C4-2B (cell line): ENCODE data around the gene SLC6A17.

Experiments
- H3K27ac ChIP-seq: fragments of 450-650 bp; 2 replicates; pipeline ENCODE4 v1.5.1; 2017
- ZFX ChIP-seq: fragments of 450-650 bp; IDR thresholded peaks from 2 replicates; pipeline ENCODE4 v1.6.1; 2017
- TF ChIP-seq, protein P1 (sequence below): fragments of 450-650 bp; conservative IDR thresholded peaks from 2 replicates; pipeline ENCODE4 v1.5.1; 2017; ENCODE audit warnings: mild to moderate bottlenecking

The SLC6A17 gene

DNA sequence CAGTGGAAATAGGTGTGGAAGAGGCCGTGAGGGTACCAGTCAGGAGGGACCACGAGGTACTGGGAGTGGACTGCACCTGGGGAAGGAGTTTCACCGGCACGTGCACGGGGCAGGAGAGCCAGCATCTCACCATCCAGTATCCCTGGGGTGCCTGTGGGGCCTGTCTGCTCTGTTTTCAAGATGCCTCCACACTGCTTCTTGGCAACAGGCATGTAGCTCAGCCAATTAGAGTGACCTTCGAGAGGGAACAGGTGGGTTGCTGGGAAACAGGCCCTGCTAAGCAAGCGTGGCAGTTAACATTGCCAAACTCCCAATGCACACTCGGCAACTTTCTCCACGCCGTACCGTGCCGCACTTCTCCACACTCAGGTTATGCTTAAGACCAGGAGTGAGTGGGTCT, 77.5 kb downstream of the SLC6A17 start:
- no peak overlapping the region for H3K27ac ChIP-seq
- TF ChIP-seq, protein P1, sequence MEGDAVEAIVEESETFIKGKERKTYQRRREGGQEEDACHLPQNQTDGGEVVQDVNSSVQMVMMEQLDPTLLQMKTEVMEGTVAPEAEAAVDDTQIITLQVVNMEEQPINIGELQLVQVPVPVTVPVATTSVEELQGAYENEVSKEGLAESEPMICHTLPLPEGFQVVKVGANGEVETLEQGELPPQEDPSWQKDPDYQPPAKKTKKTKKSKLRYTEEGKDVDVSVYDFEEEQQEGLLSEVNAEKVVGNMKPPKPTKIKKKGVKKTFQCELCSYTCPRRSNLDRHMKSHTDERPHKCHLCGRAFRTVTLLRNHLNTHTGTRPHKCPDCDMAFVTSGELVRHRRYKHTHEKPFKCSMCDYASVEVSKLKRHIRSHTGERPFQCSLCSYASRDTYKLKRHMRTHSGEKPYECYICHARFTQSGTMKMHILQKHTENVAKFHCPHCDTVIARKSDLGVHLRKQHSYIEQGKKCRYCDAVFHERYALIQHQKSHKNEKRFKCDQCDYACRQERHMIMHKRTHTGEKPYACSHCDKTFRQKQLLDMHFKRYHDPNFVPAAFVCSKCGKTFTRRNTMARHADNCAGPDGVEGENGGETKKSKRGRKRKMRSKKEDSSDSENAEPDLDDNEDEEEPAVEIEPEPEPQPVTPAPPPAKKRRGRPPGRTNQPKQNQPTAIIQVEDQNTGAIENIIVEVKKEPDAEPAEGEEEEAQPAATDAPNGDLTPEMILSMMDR: no peak
- no peak for TF ChIP-seq ZFX

DNA sequence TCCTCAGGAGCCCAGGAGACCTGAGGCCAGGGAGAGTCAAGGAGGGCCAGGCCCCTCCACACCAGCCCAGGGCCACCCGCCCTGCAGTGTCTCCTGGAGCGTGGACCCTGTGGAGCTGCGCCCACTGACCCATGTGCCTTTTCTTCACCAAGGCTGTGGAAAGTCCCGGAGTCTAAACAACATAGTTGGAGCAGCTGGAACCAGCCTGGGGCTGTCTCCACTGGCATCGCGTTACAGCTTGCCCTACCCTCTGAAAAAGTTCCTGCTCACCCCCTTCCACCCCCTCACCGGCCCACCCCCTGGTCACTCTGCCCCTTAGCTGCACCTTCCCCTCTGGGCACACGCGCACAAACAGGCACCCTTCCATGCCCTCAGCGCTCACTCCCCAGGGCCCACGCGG, 78.1 kb downstream of the SLC6A17 start:
- no peak overlapping the region for H3K27ac ChIP-seq
- no peak for TF ChIP-seq ZFX
- TF ChIP-seq, protein P1: no peak

DNA sequence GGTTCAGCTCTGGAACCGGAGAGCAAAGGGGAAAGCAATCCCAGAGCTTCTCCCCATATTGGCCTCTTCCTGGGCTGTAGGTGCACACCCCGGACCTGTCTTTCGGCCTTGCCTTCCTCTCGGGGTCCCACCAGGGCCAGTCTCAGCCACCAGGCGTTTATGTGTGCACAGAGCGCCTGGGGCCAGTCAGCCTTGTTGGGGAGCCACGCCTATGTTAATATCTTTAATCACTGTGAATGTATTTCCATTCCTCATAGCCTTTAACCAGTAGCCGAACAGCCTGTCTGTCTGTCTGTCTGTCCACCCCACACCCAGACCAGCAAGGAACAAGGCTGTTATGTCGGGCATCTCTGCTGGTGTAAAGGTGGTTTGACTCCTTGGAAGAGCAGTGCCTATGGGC, 78.6 kb downstream of the SLC6A17 start:
- no peak overlapping the region for H3K27ac ChIP-seq
- TF ChIP-seq, protein P1: no peak
- TF ChIP-seq ZFX: no peak

DNA sequence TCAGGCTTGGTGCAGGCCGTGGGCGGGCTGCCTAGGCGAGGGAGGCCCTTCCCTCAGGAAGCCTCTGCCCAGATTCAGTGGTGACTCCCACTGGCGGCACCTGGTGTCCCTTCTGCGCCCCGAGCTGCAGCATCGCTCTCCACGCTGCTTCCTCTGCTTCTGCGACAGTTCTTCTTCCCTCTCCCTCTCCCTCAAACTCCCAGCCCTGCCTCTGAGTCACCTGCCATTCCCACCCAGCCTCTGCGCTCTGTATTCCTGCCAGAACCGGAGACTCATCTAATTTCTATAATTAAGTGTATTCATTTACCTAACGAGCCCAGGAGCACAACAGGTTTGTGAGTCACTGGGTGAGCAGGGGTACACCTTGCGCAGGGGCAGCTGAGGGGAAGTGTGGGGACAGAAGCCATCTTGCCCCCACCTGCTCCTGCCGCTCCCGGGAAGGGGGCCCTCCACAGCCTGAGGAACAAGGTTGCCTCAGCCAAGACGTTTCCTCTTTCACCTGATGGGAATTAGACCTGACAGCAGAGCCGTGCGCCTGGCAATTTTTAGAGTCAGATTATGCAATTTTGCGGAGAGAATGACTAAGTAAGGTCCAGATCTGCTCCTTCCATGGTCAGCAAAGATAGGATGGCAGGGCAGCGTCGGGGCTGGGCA, 79.2 kb downstream of the SLC6A17 start:
- H3K27ac ChIP-seq: no peak overlapping the region
- TF ChIP-seq, protein P1: no peak
- TF ChIP-seq ZFX: no peak

DNA sequence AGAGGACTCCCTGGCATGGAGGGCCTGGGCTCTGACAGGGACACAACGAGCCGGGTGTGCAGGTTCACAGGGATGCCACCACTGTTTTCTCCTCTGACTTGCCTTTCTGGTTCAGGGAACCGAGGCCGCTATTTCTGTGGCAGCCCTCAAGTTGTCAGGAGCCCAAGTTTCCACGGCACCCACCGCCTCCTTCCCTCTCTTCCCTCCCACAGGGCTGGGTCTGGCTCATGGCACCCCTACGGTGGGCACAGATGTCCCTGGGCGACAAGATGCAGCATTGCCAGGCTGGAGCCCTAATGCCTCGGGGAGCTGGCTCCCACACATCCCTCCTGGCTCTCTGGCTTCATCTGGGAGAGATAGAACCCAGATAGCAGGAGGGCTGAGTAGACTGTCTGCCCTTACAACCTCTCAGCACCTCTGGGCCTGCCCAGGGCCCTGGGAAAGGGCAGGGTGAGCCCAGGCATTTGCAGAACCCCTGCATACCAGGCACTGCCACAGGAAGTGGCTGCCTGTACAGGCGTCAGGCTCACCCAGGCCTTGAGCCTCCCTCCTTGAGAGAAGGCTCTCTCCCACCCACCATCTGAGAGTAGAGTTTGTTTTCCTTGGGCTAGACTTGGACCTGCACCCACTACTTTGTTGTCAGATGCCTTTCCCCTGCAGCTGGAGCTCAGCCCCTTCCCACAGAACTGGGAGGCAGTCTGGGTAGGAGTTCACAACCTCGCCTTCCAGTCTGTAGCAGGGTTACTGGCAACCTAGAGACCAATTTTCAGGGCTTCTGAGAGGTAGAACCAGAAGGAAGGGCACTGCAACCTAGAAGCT, 80.3 kb downstream of the SLC6A17 start:
- no peak for TF ChIP-seq ZFX
- TF ChIP-seq, protein P1: no peak
- no peak overlapping the region for H3K27ac ChIP-seq

DNA sequence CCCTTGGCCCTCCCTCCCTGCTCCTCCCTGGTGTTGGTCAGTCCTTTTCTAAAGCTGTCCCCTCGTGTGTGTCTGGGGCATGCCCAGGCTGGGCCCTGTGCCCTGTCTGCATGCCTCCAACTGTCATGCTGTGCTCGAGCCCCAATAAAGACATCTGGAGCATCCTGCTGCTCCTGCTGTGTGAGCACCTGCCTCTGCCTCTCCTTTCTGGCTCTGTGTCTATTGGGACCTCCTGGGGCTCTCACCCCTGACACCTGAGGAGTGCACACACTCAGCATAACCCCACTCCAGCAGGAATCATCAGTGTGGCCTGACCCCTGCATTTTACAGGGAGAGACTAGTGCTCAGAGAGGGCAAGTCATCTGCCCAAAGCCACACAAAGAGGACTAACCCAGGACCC, 83.6 kb downstream of the SLC6A17 start:
- peak overlapping the region; percentile 95 for H3K27ac ChIP-seq
- TF ChIP-seq, protein P1: no peak
- TF ChIP-seq ZFX: no peak

DNA sequence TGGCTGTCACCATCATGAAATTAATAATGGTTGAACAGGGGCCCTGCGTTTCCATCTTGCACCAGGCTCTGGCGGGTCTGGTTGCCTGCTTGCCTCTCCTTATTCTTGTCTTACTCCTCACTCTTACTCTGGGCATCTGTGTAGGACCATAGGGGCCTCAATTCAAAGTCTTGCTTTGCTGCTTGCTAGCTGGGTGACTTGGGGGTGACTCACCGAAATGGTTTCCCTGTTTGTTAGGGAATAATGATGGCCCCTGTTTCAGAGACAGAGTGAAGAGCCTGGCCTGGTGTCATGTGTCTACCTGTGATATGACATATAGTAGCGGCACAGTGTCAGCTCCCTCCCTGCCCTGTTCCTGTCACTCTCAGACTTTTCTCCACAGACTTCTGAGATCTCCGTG, 84.4 kb downstream of the SLC6A17 start:
- TF ChIP-seq, protein P1: no peak
- no peak for TF ChIP-seq ZFX
- peak overlapping the region; percentile 95 for H3K27ac ChIP-seq
